ENCODE results near the gene SLC25A38. TPM values are rescaled to one million over a fixed set of nuclear protein-coding genes. Genes with fewer than 3 reads are reported as not detected.

The SLC25A38 gene
- total RNA-seq: 23.0 and 26.5 TPM in 2 replicates

GRCh38 chr3:39383045-39383880 lies at the start of gene SLC25A38:
Gene SLC25A38, plus strand, starts transcription at chr3:39383370. Its CDS starts 355 bp downstream, at chr3:39383725.

GRCh38 chr3:39406368-39407258 lies 23.4 kb downstream of the SLC25A38 start, which contains the start of gene RPSA:
Gene RPSA, plus strand, starts transcription at chr3:39406720. Its CDS starts 934 bp downstream, at chr3:39407654.

Small RNAs within 50 kb of the gene (small RNA-seq; reads per million reads assigned to genes)
- gene SNORA6: not detected
- gene SNORA62: not detected

Other genes starting within 250 kb of the SLC25A38 start
- gene CSRNP1, start 229.8 kb upstream of the SLC25A38 start, total RNA-seq: 12.6 and 19.0 TPM in 2 replicates
- gene XIRP1, start 190.8 kb upstream of the SLC25A38 start, total RNA-seq: not detected in 2 replicates
- gene CX3CR1, start 103.3 kb upstream of the SLC25A38 start, total RNA-seq: 0.16 TPM in 1 of 2 replicates, not detected in the other
- not detected in 2 replicates for gene CCR8, start 53.7 kb upstream of the SLC25A38 start, total RNA-seq
- gene RPSA, start 23.4 kb downstream of the SLC25A38 start, total RNA-seq: 967 and 1,091 TPM in 2 replicates
- not detected in 2 replicates for gene MOBP, start 84.3 kb downstream of the SLC25A38 start, total RNA-seq

Data from hair follicle dermal papilla cell (primary cell).